HepG2 (cell line): ENCODE measurements around the gene SPOPL.

ENCODE experiments used
- ATF7 ChIP-seq, 2 experiments: fragments of 450-650 bp in 1 of 2; sonication (generic) in 1 of 2; formaldehyde crosslinking in 1 of 2; IDR thresholded peaks; 2 replicates each; pipeline versions ENCODE4 v1.4.0 to v1.6.1; 2016 to 2020; ENCODE audit warnings: antibody characterized with exemption in 1 of 2, mild to moderate bottlenecking in 1 of 2, missing genetic modification reagents in 1 of 2
- NBN ChIP-seq: fragments of 450-650 bp; conservative IDR thresholded peaks from 2 replicates; pipeline ENCODE4 v1.6.1; 2017
- NFRKB ChIP-seq: fragments of 450-650 bp; IDR thresholded peaks from 2 replicates; pipeline ENCODE4 v1.6.1; 2017
- POLR2A ChIP-seq, 2 experiments: IDR thresholded peaks; 2 replicates each; pipeline ENCODE4 v1.6.1; 2011; ENCODE audit warnings: low read depth in 2 of 2, low read length in 2 of 2, mild to moderate bottlenecking in 1 of 2, moderate library complexity in 1 of 2; ENCODE audit not compliant: insufficient read depth in 1 of 2
- POLR2AphosphoS5 ChIP-seq: IDR thresholded peaks from 2 replicates; pipeline ENCODE4 v1.6.1; 2012; ENCODE audit warnings: low read depth, low read length
- SATB2 ChIP-seq: sonication (generic); formaldehyde crosslinking; IDR thresholded peaks from 2 replicates; pipeline ENCODE4 v1.5.0; 2020; ENCODE audit warnings: missing genetic modification reagents

DNA sequence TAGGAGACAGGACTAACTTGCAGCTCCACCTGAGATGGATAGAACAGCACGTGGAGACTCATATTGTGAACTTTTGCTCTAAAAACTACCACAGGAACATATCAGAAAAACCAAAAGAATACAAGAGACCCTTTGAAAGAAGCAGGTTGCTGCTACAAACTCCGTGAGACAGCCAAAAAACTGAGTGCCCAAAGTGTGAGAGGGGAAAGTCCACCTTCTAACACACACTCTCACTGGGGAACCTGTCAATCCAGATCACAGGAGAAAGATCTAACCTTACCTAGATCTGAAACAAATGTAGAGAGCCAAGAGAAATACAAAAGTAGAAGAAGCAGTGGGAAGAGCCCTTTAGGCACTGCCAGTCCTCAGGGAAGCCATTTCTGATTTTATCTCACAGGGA, 46.3 kb upstream of the SPOPL start:
- TF ChIP-seq SATB2 (no peak), NBN (no peak), POLR2AphosphoS5 (no peak), NFRKB (no peak), POLR2A (IDR thresholded peaks at IDR 0.05; ENCODE audit: insufficient read depth in 1 of 2, low read depth in 2 of 2, low read length in 2 of 2) (no peak), ATF7 (IDR thresholded peaks at IDR 0.05) (no peak), ATF7 (CRISPR knock-in tag; IDR thresholded peaks at IDR 0.05) (no peak)
